NCI-H1105 (cell line): Measurements from ENCODE around the gene FAXDC2.

Experiments
- DNase-seq: peaks from one replicate; lab custom pipeline; 2025; lab: John Stamatoyannopoulos, UW

FAXDC2 gene, protein sequence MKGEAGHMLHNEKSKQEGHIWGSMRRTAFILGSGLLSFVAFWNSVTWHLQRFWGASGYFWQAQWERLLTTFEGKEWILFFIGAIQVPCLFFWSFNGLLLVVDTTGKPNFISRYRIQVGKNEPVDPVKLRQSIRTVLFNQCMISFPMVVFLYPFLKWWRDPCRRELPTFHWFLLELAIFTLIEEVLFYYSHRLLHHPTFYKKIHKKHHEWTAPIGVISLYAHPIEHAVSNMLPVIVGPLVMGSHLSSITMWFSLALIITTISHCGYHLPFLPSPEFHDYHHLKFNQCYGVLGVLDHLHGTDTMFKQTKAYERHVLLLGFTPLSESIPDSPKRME

DNA sequence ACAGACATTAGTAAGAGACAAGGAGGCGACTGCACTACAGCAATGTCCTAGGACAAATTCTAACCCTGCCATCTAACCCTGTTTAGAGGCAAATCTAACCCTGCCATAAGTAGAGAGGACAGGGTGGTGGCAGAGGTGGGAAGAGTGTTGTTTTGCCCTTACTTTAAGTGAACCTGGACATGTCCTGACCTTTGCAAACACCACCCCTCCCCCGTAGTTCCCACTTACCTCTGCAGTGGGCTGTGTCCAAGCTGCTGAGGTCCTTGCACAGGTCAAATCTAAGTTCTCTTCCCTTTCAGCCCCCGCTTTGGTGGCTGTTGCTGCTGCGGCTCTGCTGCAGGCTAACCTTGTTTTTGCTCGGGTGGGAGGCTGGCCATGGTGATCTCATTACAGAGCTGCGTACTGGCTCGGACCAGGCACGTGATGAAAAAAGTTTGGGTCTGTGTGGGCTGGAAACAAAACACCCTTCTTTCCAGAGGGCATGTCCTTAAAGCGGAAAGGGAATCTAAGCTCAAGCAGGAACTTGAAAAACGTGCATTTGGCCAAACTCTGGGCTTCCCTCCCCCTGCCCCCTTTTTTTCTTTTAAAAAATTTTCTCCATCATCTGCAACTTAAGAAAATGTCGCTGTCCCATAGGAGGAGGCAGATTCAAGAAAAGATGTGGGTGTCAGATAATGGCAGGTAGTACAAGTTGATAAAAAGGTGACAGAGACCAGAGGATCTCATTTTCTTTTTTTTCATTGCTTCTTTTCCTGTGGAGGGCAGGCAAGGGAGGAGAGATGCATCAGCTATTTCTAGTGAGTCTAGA lies at the start of gene FAXDC2:
FAXDC2 (minus strand) TSS at position 349 of the 808 bp plus-strand sequence. CDS start 12,425 bp downstream, outside the sequence.
- DNase-seq, result no peak

DNA sequence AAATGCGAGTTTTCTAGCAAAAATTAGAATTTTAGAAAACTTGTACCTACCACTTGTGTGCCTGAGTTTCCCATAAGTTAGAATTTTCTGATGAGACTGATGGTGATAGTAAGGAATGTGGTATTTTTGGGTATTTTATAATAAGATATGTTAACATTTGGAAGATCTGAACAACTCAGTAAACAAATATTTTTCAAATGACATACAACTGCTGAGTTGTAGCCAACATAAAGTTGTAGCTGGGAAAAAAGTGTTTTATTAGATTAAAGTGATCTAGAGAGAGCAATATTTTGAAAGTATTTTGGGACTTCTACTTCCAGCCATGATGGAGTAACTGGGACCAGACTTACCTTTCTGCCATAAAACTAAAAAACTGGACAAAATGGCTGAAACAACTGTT lies 49.7 kb upstream of the FAXDC2 start:
- no peak for DNase-seq

DNA sequence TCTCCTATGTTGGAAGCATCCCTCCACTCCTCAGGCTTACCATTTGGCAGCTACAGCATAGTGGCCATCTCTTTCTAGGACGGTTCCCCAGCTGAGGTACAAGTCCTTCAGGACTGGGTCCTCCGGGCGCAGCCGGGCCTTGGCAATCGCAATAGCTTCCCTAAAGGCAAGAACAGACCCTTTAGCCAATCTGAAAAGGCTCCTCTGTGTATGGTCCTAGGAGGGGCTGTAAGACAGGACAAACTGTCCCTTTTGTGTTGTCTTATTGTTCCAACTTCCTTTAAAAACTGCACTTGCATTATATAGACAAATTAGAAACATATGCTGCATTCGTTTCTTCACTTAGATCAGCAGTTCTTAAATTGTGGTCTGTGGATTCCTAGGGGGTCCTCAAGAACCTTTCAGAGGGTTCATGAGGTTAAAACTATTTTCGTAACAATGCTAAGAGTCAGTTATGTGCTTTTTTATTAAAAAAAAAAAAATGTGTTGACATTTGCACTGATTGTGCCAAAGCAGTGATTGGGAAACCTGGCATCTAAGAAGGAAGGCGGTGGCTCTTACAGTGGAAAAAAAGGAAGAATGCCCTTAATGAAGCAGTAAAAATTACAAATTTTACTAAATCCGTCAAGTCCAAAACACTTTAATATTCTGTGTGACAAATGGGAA lies 48.9 kb upstream of the FAXDC2 start:
- no peak for DNase-seq

DNA sequence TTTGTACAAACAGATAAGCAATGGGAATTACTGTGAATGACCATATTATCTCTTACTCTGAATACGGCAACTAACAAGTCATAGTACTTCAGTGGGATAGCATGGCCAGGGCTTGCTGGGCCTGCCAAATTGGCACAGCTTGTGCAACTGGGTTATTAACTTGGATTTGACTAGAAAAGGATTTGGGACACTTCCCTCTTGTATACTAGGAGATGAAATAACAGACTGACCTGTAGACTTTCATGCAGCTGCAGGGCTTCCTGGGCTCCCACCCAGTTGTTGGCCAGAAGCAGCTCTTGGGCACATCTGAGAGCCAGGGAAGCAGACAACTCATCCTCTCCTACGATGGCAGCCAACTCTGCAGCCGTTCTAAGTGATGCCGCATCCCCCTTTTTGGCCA lies 47.8 kb upstream of the FAXDC2 start:
- no peak for DNase-seq

DNA sequence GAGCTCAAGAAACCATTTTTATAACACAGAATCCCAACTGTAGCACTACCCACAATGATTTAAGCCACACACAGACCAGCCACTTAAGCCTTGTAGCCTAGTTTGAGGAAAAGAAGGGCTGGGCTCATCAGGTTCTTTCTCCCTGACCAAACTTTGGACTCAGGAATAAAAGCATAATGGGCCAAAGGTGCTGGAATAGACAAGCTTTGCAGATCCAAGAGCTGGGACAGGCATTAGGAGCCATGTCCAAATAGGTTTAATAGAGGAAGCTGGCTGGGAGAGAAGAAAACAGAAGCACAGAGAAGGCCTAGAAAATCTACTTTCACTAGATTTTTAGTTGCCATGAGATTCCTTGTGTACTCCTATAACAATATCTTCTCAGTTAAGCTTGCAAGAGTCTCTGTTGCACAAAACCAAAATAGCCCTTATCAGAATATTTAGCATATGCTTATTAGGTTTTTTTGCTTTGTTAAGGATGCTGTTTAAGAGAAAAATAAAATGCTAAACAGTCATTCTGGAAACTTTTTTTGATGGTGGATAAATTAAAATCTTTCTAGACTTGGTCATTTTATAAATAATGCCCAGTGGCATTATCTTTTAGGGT lies 46.3 kb upstream of the FAXDC2 start:
- no peak for DNase-seq

DNA sequence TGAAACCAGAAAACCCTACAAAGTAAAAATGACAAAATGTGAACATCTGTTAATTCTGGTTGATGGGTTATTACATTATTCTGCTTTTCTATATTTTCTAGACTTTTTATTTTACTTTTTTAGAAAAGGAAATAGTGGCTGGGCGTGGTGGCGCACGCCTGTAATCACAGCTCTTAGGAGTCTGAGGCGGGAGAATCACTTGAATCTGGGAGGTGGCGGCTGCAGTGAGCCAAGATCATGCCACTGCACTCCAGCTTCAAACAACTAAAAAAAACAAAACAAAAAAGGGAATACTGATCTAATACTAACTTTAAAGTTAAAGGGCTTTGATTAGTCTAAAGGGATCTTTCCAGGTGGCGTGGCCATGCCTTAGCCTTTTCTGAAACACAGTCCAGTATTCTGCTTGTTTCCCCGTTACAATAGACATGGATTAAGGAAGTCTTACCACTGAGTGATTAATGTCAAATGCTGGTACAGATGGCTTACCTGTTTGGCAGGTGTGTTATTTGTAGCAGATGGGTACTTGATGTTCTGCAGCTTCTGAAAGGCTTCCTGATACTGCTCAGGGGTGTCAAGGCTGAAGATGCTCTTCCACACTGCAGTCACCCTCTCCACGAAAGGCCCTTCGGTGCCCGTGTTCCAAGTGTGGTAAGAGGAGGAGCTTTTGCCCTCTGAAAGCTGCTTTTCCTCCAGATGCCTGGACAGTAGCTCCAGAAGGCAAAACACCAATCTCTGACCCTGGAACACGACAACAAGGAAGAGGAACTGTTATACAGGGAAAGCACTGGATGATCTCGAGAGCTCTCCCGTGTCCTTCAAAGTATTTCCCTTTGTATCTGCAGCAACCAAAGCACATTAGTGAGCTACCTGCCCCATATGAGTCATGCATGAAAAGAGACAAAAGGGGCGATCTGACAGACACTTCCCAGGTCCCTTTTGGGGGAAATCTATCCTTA lies 45.5 kb upstream of the FAXDC2 start:
- DNase-seq, result no peak

DNA sequence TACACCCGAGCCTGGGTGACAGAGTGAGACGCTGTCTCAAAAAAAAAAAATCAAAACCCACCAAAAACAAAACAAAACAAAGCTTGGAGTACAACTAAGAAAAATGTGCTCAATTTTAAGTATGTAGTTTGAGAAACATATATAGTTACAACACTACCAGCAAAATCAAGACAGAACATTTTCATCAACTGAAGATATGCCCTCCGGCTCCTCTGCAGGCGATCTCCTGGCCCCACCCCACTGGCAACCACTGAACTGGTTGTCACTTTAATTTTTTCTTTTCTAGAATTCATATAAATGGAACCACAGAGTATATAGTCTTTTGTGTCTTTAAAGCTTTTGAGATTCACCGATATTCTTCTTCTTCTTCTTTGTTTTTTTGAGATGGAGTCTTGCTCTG lies 43.0 kb upstream of the FAXDC2 start:
- DNase-seq, result no peak

DNA sequence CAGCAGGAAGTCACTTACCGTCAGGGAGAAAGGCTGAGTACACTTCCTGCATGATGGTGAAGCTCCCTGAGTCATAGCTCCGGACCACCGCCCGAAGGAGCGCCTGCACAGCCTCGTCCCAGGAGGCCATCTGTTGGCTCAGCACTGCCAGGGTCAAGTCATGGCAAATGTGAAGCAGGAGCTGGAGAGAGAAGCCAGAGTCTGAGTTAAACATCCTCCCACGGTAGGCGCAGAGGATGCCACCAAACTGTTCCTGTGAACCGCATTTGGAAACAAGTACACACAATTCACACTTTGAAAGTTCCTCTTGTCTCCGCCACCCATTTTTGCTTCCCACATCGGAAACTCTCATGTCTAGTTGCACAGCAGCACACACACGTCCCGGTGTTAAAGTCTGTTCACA lies 42.0 kb upstream of the FAXDC2 start:
- DNase-seq, result no peak

DNA sequence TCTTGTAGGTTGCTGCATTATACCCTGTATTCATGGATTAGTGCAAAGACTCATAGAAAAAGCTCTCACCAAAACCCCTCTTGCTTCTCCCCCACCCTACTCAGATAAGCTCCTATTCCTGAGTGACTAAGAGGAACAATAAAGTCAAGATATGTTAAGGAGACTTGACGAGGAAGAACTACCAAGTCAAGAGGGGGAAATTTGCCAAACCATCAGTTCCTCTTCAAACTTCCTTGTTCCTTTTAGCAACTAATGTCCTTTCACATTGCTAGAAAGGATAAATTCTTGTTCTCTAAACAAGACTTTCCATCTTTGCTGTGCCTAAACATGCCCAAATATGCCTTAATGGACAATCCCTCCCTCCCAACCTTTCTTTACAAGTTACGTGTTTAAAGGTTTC lies 35.0 kb upstream of the FAXDC2 start:
- DNase-seq, result no peak

DNA sequence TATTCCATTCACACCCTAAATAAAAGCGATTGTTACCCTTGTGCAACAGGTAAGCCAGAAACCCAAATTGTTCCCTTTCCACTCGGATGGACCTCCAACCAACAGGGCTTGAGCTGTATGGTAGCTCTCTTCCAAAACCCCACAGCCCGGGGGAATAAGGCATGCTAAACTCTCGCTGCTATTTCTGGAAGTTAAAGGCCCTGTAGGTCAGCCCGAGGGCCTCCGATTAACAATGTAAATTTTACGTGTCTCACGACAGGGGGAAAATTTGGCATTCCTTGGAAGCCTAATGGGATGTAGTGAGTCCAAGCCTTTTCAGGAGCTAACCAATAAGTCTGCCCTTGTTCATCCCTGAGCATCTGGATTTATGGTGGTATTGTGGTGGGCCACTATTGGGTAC lies 34.0 kb upstream of the FAXDC2 start:
- no peak for DNase-seq

DNA sequence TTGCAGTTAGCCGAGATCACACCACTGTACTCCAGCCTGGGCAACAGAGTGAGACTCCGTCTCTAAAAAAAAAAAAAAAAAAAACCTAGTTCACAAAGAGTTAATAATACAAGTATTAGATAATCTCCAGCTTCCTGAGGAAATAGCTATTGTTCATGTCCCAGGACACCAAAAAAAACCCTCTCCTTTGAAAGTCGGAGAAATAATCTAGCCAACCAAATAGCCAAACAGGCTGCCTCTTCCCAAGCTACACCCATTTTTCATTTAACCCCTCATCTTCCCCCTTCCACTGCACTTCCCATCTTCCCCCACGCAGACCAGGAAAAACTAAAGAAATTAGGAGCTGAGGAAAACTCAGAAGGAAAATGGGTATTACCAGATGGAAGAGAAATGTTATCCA lies 31.6 kb upstream of the FAXDC2 start:
- no peak for DNase-seq

DNA sequence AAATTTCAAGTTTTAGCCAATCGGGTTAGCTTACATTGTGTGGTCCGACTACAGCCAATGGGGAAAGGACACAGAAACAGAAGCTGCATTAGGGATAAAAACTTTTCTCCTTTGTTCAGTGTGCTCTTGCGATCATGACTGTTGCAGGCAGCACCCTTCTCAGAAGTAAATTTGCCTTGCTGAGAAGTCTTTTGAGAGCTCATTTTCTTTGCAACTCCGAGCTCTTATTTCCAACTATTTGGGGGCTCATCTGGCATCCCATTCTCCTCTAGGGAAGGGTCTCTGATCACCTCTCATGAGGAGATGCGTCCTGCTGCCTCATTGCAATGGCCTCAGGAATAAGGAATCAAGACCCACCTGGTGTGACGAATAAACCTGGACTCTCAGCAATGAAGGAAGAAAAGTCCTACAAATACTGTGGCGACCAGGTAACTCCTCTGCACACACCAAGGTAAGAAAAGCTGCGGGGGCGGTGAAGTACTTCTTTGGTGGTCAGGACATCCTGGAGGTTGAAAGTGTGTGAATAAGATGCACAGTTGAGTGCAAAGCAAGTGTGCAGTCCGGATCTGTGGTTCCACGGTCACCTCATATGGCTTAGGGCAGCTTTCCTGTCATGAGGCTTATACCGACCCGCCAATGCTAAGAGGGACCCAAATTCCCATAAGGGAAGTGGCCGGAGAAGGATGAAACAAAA lies 28.4 kb upstream of the FAXDC2 start:
- no peak for DNase-seq

DNA sequence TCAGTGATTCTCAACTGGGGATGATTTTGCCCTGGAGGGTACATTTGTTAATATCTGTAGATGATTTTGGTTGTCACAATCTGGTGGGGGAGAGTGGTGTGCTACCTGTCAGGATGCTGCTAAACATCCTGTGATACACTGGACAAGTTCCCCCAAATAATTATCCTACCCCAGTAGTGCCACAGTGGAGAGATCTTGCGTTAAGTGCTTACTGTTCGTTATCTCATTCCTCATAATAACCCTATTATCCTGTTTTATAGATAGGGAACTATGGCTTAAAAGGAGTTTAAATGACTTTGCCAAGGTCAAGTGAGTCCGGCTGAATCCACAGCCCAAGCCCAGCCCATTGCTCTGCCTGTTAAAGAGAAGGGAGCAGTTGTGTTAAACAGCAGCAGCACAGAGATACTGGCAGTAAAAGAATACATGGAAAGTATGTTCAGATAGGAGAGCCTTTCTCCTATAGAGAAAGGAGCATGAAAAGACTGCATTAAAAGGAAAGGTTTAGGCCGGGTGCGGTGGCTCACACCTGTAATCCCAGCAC lies 23.5 kb upstream of the FAXDC2 start:
- DNase-seq, result no peak

DNA sequence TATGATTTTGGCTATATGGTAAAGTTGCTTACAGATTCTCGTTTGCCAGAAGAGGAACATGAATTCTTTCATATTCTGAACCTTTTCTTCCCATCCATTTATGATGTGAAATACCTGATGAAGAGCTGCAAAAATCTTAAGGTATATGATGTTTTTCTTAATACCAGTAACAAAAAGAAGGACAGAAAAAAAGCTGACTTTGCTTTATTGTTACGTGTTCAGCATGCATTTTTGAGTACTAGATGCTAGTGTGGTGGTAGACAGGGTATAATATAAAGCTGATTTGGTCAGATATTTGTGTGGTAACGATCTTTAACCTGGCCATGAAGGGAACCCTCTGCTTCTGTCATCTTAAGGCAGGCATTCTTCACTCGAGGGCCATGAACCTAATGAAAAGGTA lies 21.3 kb upstream of the FAXDC2 start:
- no peak for DNase-seq

DNA sequence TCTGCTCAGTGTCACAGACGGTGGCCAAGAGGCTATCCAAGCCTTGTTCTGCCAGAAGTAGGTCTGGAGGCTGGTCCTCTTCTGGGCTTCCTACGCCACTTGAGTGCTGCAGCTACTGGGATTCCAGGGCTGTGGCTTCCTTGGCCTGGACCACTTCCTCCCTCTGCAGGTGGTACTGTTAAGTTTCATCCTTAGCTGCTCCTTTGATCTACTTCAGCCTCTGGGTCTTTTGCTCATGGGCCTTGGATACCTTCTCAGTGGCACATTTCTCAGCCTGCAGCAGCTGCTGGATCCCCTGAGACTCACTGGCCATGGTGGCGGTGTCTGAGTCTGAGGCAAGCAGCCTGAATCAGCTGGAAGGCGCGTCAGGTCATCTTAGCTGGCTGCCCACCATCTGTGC lies 18.3 kb upstream of the FAXDC2 start:
- DNase-seq, result no peak

DNA sequence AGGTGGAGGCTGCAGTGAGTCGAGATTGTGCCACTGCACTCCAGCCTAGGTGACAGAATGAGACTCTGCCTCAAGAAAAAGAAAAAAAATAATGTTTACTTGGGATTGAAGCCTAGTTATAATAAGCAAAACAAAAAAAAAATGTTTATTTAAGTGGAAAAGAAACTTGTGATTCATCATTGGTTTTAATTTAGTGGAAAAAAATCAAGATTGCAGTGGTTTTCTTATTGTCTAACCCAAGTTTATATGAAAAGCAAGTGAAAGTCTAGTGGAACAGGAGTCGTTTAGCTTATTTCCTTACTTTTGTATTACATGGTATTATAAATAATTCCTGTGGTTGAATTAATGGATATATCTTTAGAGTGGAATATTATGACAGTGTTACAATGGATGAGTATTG lies 16.4 kb upstream of the FAXDC2 start:
- no peak for DNase-seq

DNA sequence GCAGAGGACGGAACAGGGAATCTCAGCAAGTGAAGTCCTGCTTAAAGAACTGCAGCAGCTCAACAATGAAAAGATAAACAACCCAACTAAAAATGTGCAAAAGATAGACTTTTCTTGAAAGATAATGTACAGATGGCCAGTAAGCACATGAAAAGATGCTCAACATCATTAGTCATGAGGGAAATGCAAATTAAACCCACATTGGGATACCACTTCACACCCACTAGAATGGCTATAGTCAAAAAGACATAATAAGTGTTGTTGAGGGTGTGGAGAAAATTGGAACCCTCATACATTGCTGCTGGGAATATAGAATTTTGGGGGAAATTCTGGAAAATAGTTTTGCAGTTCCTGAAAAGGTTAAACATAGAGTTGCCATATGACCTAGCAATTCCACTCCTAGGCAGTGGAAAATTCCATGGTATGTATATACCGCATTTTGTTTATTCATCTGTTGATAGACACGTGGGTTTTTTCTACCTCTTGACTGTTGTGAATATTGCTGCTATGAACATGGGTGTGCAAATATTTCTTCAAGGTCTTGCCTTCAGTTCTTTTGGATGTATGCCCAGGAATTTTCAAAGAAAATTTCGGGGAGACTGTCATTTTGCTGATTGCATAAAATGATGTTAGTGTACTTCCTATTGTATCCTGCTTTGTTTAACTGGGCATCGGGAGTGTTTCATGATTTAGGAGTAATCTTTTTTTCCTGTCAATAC lies 15.2 kb upstream of the FAXDC2 start:
- no peak for DNase-seq

DNA sequence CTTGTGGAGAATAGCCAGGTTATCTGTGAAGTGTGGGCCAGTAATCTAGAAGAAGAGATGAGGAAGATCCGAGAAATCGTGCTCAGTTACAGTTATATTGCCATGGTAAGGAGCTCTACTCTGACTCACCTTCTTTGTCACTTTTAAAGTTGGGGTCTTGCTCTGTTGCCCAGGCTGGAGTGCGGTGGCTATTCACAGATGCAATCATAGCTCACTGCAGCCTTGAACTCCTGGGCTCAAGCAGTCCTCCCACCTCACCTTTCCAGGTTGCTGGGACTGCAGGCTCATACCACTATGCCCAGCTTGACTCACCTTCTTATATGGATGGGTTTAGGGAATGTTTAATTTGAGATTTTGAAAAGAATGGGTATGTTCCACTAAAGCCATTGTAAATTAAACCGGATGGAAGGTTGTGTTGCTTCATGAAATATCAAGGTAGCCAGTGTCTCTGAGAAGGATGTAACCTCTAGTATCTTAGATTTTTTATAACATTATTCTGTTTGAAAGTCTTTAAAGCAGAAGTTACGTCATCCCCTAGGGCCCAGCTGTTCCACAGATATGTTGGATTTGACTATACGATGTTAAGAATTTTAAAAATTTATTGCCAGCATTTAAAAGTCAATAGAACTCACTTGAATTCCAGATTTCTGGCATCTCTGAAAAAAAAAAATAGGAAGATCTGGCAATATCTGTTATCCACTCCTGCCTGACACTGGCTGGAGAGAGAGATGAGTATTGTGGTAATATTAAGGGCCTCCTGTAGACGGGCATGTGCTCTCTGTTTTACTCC lies 13.1 kb upstream of the FAXDC2 start:
- no peak for DNase-seq

DNA sequence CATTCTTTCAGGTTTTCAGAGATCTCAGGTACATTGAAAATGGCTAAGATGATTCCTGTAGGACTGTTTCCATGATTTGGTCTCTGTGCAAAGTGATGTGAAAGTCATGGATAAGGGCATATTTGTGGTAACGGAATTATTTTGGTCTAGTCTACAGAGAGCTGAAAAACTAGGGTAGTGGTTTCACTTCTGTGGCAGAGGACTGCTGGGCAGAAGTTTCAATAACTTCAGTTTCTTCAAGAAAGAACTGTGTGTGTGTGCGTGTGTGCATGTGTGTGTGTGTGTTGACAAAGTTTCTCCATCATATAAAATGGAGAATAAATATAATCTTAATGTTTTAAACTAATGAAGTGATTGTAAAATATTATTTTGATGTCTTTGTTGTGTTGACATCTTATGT lies 12.4 kb upstream of the FAXDC2 start:
- DNase-seq, result no peak
